NCI-H2081 (cell line): ENCODE results near the gene NEURL2.

Experiments
- DNase-seq, 2 experiments: peaks; one replicate each; lab custom pipeline; 2025; lab: John Stamatoyannopoulos, UW

The NEURL2 gene

GRCh38 chr20:45873409-45874103 lies 17.5 kb downstream of the NEURL2 start:
- no peak for DNase-seq

DNA sequence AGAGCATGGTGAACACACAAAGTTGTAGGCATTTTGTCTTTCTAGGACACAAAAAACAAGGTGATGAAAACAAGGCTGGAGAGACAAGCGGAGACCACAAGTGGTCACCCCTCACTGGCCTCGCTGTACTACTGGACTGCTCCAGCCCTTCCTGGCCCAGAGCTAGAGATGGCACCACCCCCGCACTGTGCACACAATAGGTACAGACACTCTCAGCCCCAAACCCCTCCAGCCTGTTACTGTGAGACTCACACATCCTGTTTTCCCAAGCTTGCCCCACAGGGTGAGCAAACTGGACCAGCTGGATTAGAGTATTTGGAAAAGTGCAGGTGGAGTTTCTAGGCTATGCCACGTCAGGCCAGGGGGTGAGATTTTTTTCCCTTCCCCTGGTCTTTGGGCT lies 18.4 kb downstream of the NEURL2 start:
- DNase-seq: no peak

DNA sequence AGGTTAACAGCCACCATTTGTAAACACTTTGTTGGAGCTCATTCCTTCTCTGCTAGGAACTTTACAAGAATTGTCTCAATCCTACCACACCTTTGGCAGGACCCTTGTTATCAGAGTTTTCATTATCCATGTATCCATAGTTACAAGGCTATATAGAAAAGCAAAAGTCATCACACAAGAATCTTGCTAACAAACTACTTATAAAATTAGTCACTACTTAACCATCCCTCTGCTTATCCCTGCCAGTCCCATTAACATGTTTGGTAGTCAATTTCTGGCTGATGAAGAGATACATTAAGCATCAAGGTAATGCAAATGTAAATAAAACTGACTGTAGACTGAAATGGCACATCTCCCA lies 23.2 kb downstream of the NEURL2 start:
- DNase-seq: no peak

GRCh38 chr20:45867136-45867818 lies 23.7 kb downstream of the NEURL2 start:
- no peak for DNase-seq

- DNase-seq: no peak
These were observed 24.6 kb downstream of the NEURL2 start for GRCh38 chr20:45866454-45866853.

DNA sequence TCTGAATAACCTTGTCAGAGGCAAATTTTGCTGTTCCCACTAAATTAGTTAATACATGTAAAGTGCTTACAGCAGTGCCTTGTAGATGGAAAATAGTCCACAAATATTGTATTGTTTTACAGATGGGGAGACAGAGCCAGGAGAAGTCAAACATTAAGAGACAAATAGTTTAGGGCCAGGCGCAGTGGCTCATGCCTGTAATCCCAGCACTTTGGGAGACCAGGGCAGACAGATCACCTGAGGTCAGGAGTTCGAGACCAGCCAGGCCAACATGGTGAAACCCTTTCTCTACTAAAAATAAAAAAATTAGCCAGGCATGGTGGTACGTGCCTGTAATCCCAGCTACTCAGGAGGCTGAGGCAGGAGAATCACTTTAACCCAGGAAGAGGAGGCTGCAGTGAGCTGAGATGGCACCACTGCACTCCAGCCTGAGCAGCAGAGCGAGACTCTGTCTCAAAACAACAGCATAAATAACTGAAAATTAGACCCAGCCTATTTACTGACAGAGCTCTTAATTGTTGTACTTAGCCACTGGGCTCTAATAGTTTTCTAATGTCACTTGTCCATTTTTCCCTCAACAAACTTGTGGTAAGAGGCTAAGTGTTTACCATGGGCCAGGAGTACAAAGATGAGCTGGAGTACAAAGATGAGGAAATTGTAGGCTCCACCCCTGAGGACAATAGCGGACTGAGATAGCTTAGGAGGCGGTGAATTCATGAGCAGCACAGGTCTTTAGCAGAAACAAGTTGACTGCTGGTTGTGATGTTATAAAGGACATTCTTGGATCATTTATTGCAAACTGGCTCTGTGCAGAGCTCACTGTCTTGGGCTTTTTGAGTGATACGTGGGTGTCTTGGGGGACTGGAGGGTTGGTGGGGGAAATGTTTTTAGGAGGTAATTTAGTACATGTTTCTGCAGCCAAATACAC lies 27.2 kb downstream of the NEURL2 start:
- DNase-seq: peak; percentile 21 to 30

DNA sequence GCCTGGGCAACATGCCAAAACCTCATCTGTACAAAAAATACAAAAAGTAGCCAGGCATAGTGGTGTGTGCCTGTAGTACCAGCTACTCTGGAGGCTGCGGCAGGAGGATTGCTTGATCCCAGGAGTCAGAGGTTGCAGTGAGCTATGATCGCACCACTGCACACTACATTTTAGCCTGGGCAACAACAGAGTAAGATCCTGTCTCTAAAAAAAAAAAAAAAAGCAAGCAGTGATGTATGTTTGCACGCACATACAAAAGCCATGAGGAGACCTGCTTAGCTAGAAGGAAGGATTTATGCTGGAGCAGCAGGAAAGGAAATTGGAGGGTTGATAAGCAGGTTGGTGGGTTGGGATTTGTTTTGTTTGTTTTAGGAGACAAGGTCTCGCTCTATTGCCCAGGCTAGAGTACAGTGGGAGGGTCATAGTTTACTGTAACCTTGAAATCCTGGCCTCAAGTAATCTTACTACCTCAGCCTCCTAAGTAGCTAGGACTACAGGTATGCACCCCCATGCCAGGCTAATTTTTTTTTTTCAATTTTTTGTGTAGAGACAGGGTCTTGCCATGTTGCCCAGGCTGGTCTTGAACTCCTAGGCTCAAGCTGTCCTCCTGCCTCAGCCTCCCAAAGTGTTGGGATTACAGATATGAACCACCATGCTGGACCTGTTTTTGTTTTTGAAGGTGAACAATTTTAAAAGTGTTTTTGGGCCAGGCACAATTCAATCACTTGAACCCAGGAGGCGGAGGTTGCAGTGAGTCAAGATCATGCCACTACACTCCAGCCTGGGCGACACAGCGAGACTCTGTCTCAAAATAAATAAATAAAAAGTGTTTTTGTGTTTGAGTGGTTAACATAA lies 29.6 kb downstream of the NEURL2 start:
- DNase-seq: peak; percentile 25 to 45

- DNase-seq: no peak
These were observed 30.3 kb downstream of the NEURL2 start for GRCh38 chr20:45860560-45861220.

DNA sequence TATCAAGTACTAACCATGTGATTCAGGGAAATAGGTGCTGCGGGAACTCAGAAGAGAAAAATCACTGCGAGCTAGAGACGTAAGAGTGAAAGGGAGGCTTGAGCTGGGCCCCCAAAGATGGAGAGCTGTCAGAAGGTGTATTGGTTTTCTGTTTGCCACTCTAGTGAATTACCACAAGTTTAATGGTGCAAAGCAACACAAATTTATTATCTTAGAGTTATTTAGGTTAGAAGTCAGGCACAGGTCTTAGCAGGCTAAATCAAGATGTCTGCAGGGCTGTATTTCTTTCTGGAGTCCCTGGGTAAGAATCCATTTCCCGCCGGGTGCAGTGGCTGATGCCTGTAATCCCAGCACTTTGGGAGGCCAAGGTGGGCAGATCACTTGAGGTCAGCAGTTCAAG lies 31.1 kb downstream of the NEURL2 start:
- no peak for DNase-seq

DNA sequence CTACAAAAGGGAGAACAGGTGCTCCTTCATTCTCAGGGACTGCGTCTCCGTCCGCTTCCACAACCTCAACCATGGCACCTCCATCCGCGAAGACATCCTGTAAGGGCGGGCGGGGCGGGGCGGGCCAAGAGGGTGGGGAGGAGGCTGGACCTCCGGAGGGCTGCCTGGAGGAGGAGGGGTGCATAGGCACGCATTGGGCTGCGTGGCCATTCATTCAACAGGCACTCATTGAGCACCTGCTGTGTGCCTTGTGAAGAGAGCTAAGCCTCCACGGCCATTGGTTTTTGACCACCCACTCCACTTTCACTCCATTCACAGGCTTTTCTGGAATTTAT lies 33.2 kb downstream of the NEURL2 start:
- DNase-seq: peak; percentile 12 to 57

DNA sequence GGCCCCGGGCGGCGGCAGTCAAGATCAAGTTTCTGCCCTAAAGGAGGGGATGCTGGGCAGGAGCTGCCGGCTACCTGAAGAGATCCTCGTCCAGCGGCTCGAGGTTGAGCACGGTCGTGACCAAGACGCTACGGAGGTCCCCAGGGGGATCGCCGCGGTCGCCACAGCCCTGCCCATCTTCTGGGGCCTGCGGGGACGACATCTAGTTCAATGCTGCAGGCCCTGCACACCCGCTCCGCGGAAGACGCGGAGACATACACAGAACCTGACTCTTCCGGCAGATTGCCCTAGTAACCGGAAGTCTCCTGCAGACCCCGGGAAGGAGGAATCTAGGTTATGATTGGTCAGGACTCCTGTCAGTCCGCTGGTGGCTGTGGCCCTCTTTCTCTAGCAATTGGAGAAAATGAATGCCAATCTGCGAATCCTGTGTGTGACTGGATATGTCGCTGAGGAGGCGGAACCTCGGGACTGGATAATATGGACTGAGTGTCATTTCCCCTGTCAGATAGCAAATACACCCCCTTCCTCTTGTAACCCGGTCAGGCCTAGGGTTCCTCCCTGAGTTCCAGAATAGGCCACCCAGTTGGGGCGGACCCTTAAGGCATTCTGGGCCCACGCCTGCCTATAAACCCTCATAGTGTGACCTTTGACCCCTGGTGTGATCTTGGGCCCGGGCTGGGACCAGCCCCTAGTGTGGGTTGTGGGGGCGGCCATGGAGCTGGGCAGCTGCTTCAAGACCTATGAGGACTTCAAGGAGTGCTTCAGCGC lies 33.7 kb downstream of the NEURL2 start, which contains the start of the genes ACOT8 and ZSWIM3:
ACOT8 (minus strand) TSS at position 279 of the 768 bp plus-strand sequence; CDS start at position 202, 77 bp downstream.
ZSWIM3 (plus strand) TSS at position 501 of the 768 bp plus-strand sequence; CDS start at position 713, 212 bp downstream.
- peak; percentile 99 to 100 for DNase-seq

DNA sequence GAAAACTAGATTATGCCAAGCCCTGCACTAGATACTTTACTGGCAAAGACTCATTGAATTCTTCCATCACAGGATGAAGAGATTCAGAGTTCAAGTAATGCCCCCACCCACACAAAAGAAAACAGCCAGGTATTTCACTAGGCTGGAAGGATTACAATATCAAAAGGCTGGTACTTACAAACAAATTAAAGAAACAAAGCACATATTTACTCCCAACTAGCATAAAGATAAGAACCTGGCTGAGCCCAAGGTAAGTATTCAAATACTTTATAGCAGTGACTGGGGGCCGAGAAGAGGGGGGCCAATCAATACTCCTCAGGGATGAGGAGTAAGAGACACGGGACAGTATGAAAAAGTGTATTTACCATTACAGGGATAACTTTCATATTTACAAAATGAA lies 37.5 kb downstream of the NEURL2 start:
- DNase-seq: no peak

DNA sequence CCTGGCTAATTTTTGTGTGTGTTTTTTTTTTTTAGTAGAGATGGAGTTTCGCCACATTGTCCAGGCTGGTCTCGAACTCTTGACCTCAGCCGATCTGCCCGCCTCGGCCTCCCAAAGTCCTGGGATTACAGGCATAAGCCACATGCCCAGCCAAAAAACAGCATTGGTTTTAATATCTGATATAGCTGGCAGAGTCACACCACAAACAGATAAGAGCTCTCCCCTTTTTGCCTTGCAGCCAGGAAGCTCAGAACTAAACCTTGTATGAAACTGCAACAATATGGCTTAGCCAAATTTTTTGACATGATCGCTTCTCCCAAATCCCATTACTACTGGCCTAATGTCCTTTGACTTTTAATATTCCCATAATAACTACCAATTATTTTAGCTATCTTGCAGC lies 38.7 kb downstream of the NEURL2 start:
- DNase-seq: no peak

DNA sequence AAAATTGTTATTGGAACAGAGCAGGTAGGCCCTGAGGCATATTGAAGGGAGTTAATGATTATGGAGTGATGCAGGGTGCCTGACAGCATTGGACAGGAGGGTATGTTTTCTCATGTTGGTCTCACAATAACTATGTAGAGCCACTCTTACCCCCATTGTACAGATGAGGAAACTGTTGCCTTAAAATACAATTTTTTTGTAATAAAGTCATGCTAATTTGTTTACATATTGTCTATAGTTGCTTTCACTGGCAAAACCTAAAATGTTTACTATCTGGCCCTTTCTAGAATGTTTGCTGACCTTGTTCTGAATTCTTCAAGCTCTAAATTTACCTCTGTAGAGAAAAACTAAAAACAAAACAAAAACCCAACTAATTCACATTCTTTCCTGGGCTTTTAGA lies 39.5 kb downstream of the NEURL2 start:
- no peak for DNase-seq

DNA sequence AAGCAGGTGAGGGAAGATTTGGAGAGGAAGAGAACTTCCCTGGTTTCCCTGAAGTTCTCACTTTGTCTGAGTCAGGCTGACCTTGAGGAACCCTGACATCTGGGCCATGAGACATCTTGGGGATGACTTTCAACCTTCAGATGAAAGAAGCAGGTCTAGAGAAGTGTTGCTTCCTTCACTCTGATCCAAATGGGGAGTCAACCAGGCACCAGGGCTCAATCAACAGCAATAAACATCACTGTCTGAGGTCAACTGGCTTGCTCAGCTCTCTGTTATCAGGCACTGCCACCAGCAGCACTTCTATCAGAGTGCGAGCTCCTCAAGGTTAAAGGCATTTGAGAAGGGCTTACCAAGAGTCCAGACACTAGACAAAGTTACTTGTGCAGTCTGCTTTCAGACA lies 40.1 kb downstream of the NEURL2 start:
- DNase-seq: no peak

DNA sequence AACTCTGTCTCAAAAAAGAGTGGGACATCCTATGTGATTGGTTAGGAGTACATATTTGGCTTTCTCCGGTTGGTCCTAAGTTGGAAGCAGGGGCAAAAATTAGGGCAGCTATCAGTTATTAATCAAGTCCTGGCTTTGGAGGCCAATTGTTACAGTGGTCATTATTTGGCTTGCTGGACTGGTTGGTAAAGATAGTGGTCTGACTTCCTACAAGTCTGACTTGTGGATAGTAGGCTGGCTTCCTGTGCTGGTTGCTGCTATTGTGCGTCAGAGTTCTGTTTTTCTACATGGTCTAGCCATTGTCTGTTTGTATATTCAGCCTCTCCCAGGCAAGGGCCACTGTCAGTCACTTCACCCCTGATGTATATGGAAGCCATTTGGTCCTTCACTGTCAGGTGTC lies 40.8 kb downstream of the NEURL2 start:
- no peak for DNase-seq

DNA sequence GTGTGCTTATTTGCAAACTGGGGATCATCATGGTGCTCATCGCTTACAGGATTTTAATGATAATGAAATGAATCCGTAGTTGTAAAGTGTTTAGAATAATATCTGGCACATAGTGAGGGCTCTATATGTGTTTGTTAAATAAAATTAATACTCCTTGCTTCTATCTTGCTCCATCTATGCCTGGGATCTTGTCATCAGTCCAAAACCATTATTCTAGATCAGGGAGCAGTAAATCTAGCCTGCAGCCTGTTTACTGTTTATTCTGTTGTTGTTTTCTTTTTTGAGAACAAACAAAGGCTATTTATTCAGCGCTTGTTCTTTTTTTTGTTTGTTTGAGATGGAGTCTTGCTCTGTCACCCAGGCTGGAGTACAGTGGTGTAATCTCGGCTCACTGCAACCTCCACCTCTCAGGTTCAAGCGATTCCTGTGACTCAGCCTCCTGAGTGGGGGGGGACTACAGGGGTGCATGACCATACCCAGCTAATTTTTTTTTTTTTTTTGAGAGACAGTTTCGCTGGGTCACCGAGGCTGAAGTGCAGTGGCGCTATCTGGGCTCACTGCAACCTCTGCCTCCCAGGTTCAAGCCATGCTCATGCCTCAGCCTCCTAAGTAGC lies 41.9 kb downstream of the NEURL2 start:
- no peak for DNase-seq

DNA sequence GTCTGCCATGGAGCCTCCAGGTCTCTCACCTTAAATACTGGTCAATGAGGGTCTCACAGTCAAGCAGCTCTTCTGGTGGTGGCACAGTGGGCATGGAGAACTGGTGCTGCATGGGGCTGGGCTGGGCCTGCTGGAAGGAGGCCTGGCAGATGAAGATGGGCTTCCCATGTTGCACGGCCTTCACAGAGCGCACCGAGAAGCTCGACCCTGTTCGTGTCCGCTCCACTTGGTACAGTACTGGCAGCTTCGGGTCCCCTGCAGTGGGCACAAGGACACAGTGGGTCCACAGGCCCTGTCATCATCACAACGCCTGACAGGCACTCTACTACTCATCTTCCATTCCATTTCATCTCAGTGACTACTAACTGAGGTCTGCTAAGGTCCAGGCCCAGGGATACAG lies 42.6 kb downstream of the NEURL2 start:
- no peak for DNase-seq

- no peak for DNase-seq
These were observed 45.6 kb downstream of the NEURL2 start for GRCh38 chr20:45845452-45845851.

DNA sequence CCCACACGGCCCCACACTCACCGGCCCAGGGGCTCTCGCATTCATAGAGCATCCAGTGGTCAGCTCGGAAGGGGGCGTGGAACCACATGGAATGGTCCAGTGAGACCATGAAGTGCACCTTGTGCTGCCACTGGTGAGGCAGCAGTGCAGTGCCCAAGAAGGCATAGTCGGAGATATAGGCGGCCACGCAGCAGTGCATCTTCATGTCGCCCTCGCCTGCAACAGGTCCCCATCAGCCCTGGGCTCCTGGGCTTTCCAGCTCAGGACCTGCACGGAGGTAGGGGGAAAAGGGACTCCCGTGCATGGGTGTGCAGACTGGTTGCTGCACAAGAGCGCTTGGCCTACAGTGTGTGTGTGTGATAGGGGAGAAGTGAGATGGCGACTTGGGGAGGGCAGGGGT lies 47.5 kb downstream of the NEURL2 start:
- no peak for DNase-seq
